Ishikawa (cell line): Measurements from ENCODE around the gene NFRKB.

Source experiments
- CEBPB ChIP-seq: IDR thresholded peaks from 2 replicates; pipeline ENCODE4 v1.6.1; 2012
- CREB1 ChIP-seq: IDR thresholded peaks from 2 replicates; pipeline ENCODE4 v1.6.1; 2012; ENCODE audit warnings: low read depth
- EGR1 ChIP-seq: IDR thresholded peaks from 2 replicates; pipeline ENCODE4 v1.6.1; 2012
- EP300 ChIP-seq: IDR thresholded peaks from 2 replicates; pipeline ENCODE4 v1.6.1; 2012; ENCODE audit warnings: borderline replicate concordance
- FOXM1 ChIP-seq: IDR thresholded peaks from 2 replicates; pipeline ENCODE4 v1.6.1; 2012; ENCODE audit warnings: low read depth, borderline replicate concordance
- MAX ChIP-seq: IDR thresholded peaks from 2 replicates; pipeline ENCODE4 v1.6.1; 2012
- NFIC ChIP-seq: IDR thresholded peaks from 2 replicates; pipeline ENCODE4 v1.6.1; 2012
- RAD21 ChIP-seq: IDR thresholded peaks from 2 replicates; pipeline ENCODE4 v1.6.1; 2012; ENCODE audit warnings: low read depth
- TAF1 ChIP-seq: IDR thresholded peaks from 2 replicates; pipeline ENCODE4 v1.6.1; 2012; ENCODE audit warnings: low read depth, mild to moderate bottlenecking
- TCF12 ChIP-seq: IDR thresholded peaks from 2 replicates; pipeline ENCODE4 v1.6.1; 2012; ENCODE audit warnings: low read depth
- TEAD4 ChIP-seq: IDR thresholded peaks from 2 replicates; pipeline ENCODE4 v1.6.1; 2012
- USF1 ChIP-seq: IDR thresholded peaks from 2 replicates; pipeline ENCODE4 v1.6.1; 2012
- YY1 ChIP-seq: IDR thresholded peaks from 2 replicates; pipeline ENCODE4 v1.6.1; 2012; ENCODE audit warnings: low read depth
- ZBTB7A ChIP-seq: IDR thresholded peaks from 2 replicates; pipeline ENCODE4 v1.6.1; 2012; ENCODE audit warnings: low read depth
- TF ChIP-seq, protein P1 (sequence below): IDR thresholded peaks from 2 replicates; pipeline ENCODE4 v1.6.1; 2012; ENCODE audit warnings: low read depth, mild to moderate bottlenecking

Gene NFRKB

DNA sequence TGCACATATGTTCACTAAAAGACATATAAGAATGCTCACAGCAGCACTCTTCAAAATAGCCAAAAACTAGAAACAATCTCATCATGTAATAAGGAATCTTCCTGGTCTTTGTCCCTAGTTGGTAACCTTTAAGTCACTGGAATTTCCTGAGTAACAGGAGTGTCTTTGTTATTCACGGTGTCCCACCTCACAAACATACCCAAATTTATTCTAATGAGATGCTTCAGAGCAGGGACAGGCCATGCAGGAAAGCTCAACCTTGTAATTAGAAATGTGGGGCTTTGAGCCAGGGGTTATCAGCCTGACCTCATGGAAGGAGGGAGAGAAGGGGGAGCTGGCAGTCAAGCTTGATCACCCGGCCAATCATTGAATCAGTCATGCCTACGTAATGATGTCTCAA is 40.3 kb upstream of the NFRKB start:
- no peak for TF ChIP-seq FOXM1
- no peak for TF ChIP-seq TEAD4
- TF ChIP-seq EGR1: no peak
- no peak for TF ChIP-seq USF1
- TF ChIP-seq RAD21: no peak
- no peak for TF ChIP-seq ZBTB7A
- TF ChIP-seq, protein P1, sequence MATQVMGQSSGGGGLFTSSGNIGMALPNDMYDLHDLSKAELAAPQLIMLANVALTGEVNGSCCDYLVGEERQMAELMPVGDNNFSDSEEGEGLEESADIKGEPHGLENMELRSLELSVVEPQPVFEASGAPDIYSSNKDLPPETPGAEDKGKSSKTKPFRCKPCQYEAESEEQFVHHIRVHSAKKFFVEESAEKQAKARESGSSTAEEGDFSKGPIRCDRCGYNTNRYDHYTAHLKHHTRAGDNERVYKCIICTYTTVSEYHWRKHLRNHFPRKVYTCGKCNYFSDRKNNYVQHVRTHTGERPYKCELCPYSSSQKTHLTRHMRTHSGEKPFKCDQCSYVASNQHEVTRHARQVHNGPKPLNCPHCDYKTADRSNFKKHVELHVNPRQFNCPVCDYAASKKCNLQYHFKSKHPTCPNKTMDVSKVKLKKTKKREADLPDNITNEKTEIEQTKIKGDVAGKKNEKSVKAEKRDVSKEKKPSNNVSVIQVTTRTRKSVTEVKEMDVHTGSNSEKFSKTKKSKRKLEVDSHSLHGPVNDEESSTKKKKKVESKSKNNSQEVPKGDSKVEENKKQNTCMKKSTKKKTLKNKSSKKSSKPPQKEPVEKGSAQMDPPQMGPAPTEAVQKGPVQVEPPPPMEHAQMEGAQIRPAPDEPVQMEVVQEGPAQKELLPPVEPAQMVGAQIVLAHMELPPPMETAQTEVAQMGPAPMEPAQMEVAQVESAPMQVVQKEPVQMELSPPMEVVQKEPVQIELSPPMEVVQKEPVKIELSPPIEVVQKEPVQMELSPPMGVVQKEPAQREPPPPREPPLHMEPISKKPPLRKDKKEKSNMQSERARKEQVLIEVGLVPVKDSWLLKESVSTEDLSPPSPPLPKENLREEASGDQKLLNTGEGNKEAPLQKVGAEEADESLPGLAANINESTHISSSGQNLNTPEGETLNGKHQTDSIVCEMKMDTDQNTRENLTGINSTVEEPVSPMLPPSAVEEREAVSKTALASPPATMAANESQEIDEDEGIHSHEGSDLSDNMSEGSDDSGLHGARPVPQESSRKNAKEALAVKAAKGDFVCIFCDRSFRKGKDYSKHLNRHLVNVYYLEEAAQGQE: no peak
- TF ChIP-seq YY1: no peak
- TF ChIP-seq CREB1: no peak
- no peak for TF ChIP-seq NFIC
- no peak for TF ChIP-seq TAF1
- TF ChIP-seq CEBPB: no peak
- no peak for TF ChIP-seq EP300
- no peak for TF ChIP-seq MAX
- no peak for TF ChIP-seq TCF12

- TF ChIP-seq TEAD4 (no peak), TAF1 (no peak), CREB1 (no peak), EGR1 (no peak), USF1 (no peak), FOXM1 (no peak), TCF12 (no peak)
- TF ChIP-seq, protein P1: no peak
These were observed 38.5 kb upstream of the NFRKB start for GRCh38 chr11:129933891-129934290.

GRCh38 chr11:129933262-129933661 is 37.9 kb upstream of the NFRKB start:
- TF ChIP-seq USF1 (no peak), TAF1 (no peak), YY1 (no peak), RAD21 (no peak), MAX (no peak), TCF12 (no peak), EGR1 (no peak), TEAD4 (no peak), EP300 (no peak)

- TF ChIP-seq USF1: no peak
These were observed 37.1 kb upstream of the NFRKB start for GRCh38 chr11:129932381-129933067.

- TF ChIP-seq ZBTB7A (no peak), NFIC (no peak), EGR1 (no peak), CREB1 (no peak), EP300 (no peak)
These were observed 35.4 kb upstream of the NFRKB start for GRCh38 chr11:129930743-129931142.

GRCh38 chr11:129930296-129930695 is 34.9 kb upstream of the NFRKB start:
- no peak for TF ChIP-seq CEBPB
- TF ChIP-seq ZBTB7A: no peak
- TF ChIP-seq RAD21: no peak
- TF ChIP-seq EP300: no peak
- TF ChIP-seq NFIC: no peak
- no peak for TF ChIP-seq TAF1
